Panc1 (cell line): Measurements from ENCODE around the gene ELK4.

Source experiments
- CTCF ChIP-seq: fragments of 450-650 bp; IDR thresholded peaks from 2 replicates; pipeline ENCODE4 v1.5.1; 2017; ENCODE audit warnings: mild to moderate bottlenecking
- POLR2AphosphoS5 ChIP-seq: IDR thresholded peaks from 2 replicates; pipeline ENCODE4 v1.6.1; 2012; ENCODE audit warnings: mild to moderate bottlenecking, low read depth, low read length, moderate library complexity
- REST ChIP-seq, 2 experiments: IDR thresholded peaks; 2 replicates each; pipeline ENCODE4 v1.6.1; 2011 to 2012; ENCODE audit warnings: low read depth in 2 of 2, control low read depth in 1 of 2, low read length in 1 of 2, mild to moderate bottlenecking in 1 of 2, moderate library complexity in 1 of 2; ENCODE audit not compliant: insufficient read depth in 1 of 2
- SIN3A ChIP-seq: IDR thresholded peaks from 2 replicates; pipeline ENCODE4 v1.6.1; 2012; ENCODE audit warnings: low read depth, mild to moderate bottlenecking, low read length, moderate library complexity, borderline replicate concordance; ENCODE audit not compliant: insufficient read depth
- TCF7L2 ChIP-seq: IDR thresholded peaks from 2 replicates; pipeline ENCODE4 v1.6.1; 2011; ENCODE audit warnings: mild to moderate bottlenecking, low read depth, low read length, inconsistent platforms

GRCh38 chr1:205577874-205578658 is 53.7 kb downstream of the ELK4 start:
- TF ChIP-seq CTCF, result no peak
- no peak for TF ChIP-seq REST (IDR thresholded peaks at IDR 0.05; ENCODE audit: insufficient read depth in 1 of 2, low read depth in 2 of 2, low read length in 1 of 2)
- TF ChIP-seq POLR2AphosphoS5, result no peak
- no peak for TF ChIP-seq SIN3A
- no peak for TF ChIP-seq TCF7L2
